Upper lobe of left lung (tissue), 4 donors: ENCODE data around the gene SLC25A22.

Experiments
- POLR2A ChIP-seq, 4 donors: fragments of 450-650 bp; IDR thresholded peaks; one replicate each; pipeline ENCODE4 v1.5.1; 2016 to 2017; ENCODE audit warnings: antibody characterized with exemption in 4 of 4, mild to moderate bottlenecking in 2 of 4
- TF ChIP-seq, protein P1 (sequence below), 6 experiments: fragments of 450-650 bp in 4 of 6; fragments of 200-600 bp in 2 of 6; sonication (generic) in 2 of 6; IDR thresholded peaks; one replicate each; pipeline ENCODE4 v1.5.1; 2016 to 2019; ENCODE audit warnings: antibody characterized with exemption in 6 of 6

DNA sequence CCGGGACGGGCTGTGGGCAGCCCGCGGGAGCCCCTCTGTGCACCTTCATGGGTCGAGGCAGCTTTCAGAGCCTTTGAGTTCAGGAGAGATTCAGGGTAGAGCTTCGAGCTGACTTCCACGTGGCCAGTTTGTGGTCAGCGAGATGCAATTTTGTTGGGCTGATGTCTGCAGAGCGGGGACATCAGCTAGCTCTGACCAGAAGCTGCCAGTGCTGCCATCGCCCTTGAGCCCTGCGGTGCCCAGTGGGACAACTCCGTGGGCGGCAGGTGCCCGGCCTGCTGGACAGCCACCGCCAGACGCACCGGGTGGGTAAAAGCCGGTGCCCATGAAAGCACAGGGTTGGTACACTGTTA, 50.1 kb downstream of the SLC25A22 start:
- TF ChIP-seq, protein P1, sequence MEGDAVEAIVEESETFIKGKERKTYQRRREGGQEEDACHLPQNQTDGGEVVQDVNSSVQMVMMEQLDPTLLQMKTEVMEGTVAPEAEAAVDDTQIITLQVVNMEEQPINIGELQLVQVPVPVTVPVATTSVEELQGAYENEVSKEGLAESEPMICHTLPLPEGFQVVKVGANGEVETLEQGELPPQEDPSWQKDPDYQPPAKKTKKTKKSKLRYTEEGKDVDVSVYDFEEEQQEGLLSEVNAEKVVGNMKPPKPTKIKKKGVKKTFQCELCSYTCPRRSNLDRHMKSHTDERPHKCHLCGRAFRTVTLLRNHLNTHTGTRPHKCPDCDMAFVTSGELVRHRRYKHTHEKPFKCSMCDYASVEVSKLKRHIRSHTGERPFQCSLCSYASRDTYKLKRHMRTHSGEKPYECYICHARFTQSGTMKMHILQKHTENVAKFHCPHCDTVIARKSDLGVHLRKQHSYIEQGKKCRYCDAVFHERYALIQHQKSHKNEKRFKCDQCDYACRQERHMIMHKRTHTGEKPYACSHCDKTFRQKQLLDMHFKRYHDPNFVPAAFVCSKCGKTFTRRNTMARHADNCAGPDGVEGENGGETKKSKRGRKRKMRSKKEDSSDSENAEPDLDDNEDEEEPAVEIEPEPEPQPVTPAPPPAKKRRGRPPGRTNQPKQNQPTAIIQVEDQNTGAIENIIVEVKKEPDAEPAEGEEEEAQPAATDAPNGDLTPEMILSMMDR (IDR thresholded peaks at IDR 0.05) = no peak
- TF ChIP-seq POLR2A (IDR thresholded peaks at IDR 0.05) = no peak
